GM12873 (cell line): ENCODE measurements around the gene LRRC51.

Experiments used
- TF ChIP-seq, protein P1 (sequence below): IDR thresholded peaks from 2 replicates; pipeline ENCODE4 v1.5.1; 2012; ENCODE audit warnings: low read depth, mild to moderate bottlenecking, moderate library complexity, low read length, control low read depth; ENCODE audit not compliant: insufficient read depth; ENCODE audit errors: missing control alignments

LRRC51 gene

DNA sequence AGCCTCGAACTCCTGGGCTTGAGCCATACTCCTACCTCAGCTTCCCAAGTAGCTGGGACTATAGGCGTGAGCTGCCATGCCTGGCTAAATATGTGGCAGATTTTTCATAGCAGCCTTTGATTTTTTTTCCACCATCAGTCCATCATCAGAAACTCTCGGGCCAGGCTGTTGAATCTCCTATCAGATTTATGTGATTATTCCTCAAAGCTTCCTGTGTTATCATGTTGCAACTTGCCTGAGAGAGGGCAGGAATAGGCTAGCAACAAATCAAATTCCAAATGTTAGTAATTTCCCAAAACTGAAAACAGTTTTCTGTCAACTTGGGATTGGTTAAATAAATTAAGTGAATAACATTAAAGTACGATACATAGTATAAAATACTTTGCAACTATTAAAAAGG, 3.4 kb downstream of the LRRC51 start:
- TF ChIP-seq, protein P1, sequence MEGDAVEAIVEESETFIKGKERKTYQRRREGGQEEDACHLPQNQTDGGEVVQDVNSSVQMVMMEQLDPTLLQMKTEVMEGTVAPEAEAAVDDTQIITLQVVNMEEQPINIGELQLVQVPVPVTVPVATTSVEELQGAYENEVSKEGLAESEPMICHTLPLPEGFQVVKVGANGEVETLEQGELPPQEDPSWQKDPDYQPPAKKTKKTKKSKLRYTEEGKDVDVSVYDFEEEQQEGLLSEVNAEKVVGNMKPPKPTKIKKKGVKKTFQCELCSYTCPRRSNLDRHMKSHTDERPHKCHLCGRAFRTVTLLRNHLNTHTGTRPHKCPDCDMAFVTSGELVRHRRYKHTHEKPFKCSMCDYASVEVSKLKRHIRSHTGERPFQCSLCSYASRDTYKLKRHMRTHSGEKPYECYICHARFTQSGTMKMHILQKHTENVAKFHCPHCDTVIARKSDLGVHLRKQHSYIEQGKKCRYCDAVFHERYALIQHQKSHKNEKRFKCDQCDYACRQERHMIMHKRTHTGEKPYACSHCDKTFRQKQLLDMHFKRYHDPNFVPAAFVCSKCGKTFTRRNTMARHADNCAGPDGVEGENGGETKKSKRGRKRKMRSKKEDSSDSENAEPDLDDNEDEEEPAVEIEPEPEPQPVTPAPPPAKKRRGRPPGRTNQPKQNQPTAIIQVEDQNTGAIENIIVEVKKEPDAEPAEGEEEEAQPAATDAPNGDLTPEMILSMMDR = no peak

DNA sequence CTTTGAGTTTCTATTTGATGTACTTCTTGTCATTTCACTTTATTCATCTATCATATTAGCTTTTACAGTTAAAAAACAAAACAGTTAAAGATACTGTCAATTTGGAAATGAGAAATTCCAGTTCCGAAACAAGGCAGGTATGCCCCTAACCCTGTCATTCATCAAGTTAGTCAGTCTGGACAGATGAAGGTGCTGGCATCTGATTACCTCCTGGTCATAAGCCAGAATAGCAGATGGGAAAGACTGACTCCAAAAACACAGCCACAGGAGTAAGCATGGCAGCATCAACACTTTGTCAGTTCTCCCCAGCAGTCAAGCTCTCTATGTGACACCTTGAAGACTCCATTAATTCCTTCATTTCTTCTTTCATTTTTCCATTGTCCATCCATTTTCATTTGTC, 4.3 kb downstream of the LRRC51 start:
- TF ChIP-seq, protein P1 = no peak

DNA sequence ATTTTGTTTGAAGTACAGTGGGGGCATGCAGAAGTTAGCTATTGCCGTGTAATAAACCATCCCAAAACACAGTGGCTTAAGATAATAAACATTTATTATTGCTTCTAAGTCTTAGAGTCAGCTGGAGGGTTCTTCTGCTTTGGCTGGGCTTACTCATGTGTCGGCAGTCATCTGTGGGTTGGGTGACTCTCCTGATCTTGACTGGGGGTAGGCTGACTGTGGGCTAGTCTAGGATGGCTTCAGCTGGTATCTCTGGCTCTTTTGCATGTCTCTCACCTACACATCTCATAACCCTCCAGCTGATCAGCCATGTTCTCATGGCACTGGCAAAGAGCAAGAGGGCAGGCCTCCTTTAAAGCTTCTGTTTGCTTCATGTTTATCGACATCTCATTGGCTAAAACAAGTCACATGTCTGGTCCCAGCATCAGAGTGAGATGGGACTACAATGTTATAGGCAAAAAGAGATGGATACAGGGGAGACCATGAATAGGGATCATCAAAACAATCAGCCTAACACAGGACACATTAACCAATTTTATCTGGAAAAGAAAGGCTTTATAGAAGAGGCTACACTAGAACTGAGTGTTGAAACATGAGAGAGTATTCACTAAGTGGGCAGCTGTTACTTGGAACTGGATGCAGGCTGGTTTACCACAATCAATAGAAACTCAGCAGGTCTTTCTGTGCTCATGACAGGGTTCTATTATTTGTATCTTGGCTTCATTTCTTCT, 5.1 kb downstream of the LRRC51 start:
- TF ChIP-seq, protein P1 = no peak

DNA sequence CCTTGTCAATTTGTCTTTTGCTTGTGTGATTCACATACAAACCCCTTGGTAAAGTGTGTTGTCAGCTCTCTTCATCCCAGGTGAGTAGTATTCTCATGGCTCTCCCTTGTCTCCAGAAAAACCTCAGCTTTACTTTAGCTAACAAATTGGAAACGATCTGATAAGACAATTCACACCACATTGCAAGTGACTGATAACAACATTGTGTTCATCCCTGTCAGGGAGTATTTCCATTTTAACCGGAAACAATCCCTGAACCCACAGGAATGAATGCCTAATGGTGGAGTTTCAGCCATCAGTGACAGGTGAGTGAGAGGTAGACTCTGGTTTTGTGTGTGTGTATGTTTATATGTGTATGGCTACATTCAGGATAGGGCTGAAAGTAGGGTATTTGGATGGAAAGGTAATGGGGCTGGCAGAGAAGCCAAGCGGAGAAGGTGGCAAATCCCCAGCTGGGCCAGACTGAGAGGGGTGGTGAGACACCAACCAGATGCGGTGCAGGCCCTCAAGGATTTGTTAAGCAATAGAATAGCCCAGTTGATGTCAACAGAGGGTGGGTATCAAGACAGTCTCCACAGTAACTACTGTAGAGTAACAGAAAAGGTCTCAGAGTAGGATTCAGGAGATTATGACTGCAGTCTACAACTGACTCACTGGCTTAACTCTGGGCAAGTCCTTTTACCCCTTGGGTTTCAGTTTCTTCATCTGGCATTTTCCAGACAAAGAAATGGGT, 7.6 kb downstream of the LRRC51 start:
- TF ChIP-seq, protein P1 = no peak

DNA sequence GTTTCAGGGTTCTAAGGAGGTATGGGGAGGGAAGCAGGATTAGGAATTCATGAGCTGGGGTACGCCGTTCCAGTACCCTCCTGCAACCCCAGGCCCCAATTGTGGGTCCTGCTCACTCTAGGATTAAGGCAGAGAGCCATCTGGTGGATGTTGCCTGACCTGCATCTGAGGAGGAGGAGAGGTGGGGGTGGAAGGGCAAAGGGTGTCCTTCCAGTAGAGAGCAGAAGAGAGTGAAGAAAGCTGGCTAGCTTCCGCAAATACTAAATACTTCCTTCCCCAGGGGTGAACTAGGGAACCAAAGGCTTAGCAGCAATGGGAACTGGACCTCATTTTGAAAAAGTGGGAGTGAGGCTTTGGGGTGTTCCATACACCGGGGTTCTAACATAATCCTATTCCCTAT, 10.6 kb downstream of the LRRC51 start:
- TF ChIP-seq, protein P1 = peak; percentile 85

DNA sequence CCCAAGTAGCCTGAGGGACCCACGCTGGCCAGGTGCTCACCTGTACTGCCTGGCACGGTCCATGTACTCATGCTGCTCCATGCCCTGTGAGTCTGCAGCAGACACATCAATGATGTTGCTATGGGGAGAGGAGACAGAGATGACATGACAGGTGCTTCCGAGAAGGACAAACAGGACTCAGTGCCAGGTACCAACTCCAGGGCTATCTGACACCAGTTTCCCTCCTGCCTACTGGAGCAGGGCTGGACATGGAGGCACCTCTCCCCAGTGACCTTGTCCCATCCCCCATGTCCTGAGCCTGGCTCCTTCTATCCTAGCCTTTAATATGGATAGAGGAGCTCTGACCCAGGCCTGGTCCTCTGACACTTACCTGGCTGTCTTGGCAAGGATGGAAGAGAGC, 18.1 kb downstream of the LRRC51 start:
- TF ChIP-seq, protein P1 = no peak

DNA sequence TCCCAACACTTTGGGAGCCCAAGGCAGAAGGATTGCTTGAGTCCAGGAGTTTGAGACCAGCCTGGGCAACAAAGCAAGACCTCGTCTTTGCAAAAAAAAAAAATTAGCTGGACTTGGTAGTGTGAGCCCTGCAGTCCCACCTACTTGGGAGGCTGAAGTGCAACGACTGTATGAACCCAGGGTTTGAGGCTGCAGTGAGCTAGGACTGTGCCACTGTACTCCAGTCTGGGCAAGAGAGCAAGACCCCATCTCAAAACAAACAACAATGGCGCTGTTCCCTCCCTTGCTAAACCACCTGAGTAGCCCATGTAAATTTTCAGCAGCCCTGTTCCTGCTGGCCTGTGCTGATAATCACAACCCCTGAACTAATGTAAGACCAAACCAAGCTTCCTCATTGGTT, 19.4 kb downstream of the LRRC51 start:
- TF ChIP-seq, protein P1 = no peak
